HCT116 (cell line): Measurements from ENCODE around the gene MLC1. TPM values are rescaled to one million over a fixed set of nuclear protein-coding genes. Genes with fewer than 3 reads are reported as not detected.

Experiments used
- ATAC-seq: fragments of 200-7000 bp; cut with Tn5 transposase; 2 replicates; pipeline ENCODE4 v1.9.1; 2020; ENCODE audit warnings: mild to moderate bottlenecking, moderate library complexity
- BruUV-seq: library from RNA; stranded (reverse); fragments of 400-500 nt; replicated peaks from 2 replicates; lab custom pipeline; 2021; lab: Mats Ljungman, UMichigan
- CTCF ChIA-PET: fragments of 300-600 bp; sonication (Branson Sonifier 250); formaldehyde crosslinking; loops from one replicate; lab custom pipeline; 2021; ENCODE audit warnings: antibody characterized with exemption; lab: Charles Lee
- POLR2A ChIA-PET: fragments of 300-600, 350-600 bp; sonication (Branson Sonifier 250); formaldehyde crosslinking; loops from one replicate; lab custom pipeline; 2021; ENCODE audit warnings: antibody characterized with exemption; lab: Charles Lee
- RAD21 ChIA-PET, 2 experiments: fragments of 300-600 bp; sonication (Branson Sonifier 250); formaldehyde crosslinking; loops; one replicate each; lab custom pipeline; 2023; ENCODE audit warnings: low total read pairs in 2 of 2; ENCODE audit not compliant: uncharacterized antibody in 2 of 2, unreplicated experiment in 2 of 2, low non-redundant PET in 1 of 2; lab: Charles Lee
- DNase-seq: peaks from one replicate; pipeline ENCODE4 v3.0.0-alpha.2; 2010; ENCODE audit warnings: low read depth, low spot score
- H2AFZ ChIP-seq: fragments of 200-600 bp; shearing (Covaris generic), sonication (generic); 2 replicates; pipeline ENCODE4 v1.6.1; 2017; ENCODE audit warnings: low read depth, mixed run types, mixed read lengths, antibody characterized with exemption, low read length; ENCODE audit not compliant: poor library complexity, severe bottlenecking
- H3K27ac ChIP-seq: 2 replicates; pipeline ENCODE4 v1.5.1; 2012; ENCODE audit warnings: low read depth, low read length
- H3K27me3 ChIP-seq: fragments of 200-600 bp; sonication (generic); 2 replicates; pipeline ENCODE4 v1.6.1; 2016; ENCODE audit warnings: mixed run types, low read length, mixed read lengths; ENCODE audit not compliant: insufficient read depth
- H3K36me3 ChIP-seq, 2 experiments: fragments of 200-500 bp in 1 of 2; fragments of 200-600 bp in 1 of 2; sonication (Bioruptor generic) in 1 of 2; sonication (generic) in 1 of 2; 2 replicates each; pipeline versions ENCODE4 v1.5.1 to v1.6.1; 2014 to 2016; ENCODE audit warnings: low read length in 2 of 2, inconsistent platforms in 1 of 2, mixed read lengths in 1 of 2, mixed run types in 1 of 2; ENCODE audit not compliant: insufficient read depth in 2 of 2, control insufficient read depth in 1 of 2
- H3K4me1 ChIP-seq, 2 experiments: fragments of 200-600 bp in 1 of 2; sonication (generic) in 1 of 2; 2 replicates each; pipeline versions ENCODE4 v1.5.1 to v1.6.1; 2012 to 2017; ENCODE audit warnings: low read length in 2 of 2, inconsistent platforms in 1 of 2, mild to moderate bottlenecking in 1 of 2, mixed read lengths in 1 of 2, mixed run types in 1 of 2, moderate library complexity in 1 of 2; ENCODE audit not compliant: insufficient read depth in 2 of 2, control insufficient read depth in 1 of 2
- H3K4me2 ChIP-seq: fragments of 200-600 bp; sonication (generic); 2 replicates; pipeline ENCODE4 v1.6.1; 2017; ENCODE audit warnings: mixed run types, low read length, mixed read lengths
- H3K4me3 ChIP-seq, 2 experiments: fragments of 200-600 bp in 1 of 2; sonication (generic) in 1 of 2; replicated peaks in 1 of 2; 2 replicates each; pipeline ENCODE4 v1.5.1; 2011 to 2016; ENCODE audit warnings: low read length in 2 of 2, control low read depth in 1 of 2, low read depth in 1 of 2, mild to moderate bottlenecking in 1 of 2, mixed read lengths in 1 of 2, mixed run types in 1 of 2
- H3K79me2 ChIP-seq: fragments of 200-600 bp; sonication (generic); 2 replicates; pipeline ENCODE4 v1.6.1; 2017; ENCODE audit warnings: mild to moderate bottlenecking, mixed run types, low read length, moderate library complexity, mixed read lengths; ENCODE audit not compliant: insufficient read depth
- H3K9ac ChIP-seq: fragments of 200-600 bp; sonication (generic); 2 replicates; pipeline ENCODE4 v1.6.1; 2016; ENCODE audit warnings: low read length, mixed read lengths
- H3K9me2 ChIP-seq: fragments of 200-600 bp; sonication (generic), shearing (Covaris generic); 2 replicates; pipeline ENCODE4 v1.6.1; 2017; ENCODE audit warnings: mixed run types, mild to moderate bottlenecking, moderate library complexity; ENCODE audit not compliant: insufficient read depth
- H3K9me3 ChIP-seq, 2 experiments: fragments of 200-500 bp in 1 of 2; fragments of 200-600 bp in 1 of 2; sonication (Bioruptor generic) in 1 of 2; sonication (generic) in 1 of 2; 2 replicates each; pipeline ENCODE4 v1.6.1; 2014 to 2017; ENCODE audit warnings: low read length in 2 of 2, mixed read lengths in 2 of 2, inconsistent platforms in 1 of 2, low read depth in 1 of 2, mild to moderate bottlenecking in 1 of 2, mixed run types in 1 of 2, moderate library complexity in 1 of 2; ENCODE audit not compliant: control insufficient read depth in 1 of 2, insufficient read depth in 1 of 2
- H4K20me1 ChIP-seq: fragments of 200-600 bp; sonication (generic), shearing (Covaris generic); 2 replicates; pipeline ENCODE4 v1.6.1; 2017; ENCODE audit warnings: mixed run types, mild to moderate bottlenecking, moderate library complexity; ENCODE audit not compliant: insufficient read depth
- CBX3 ChIP-seq: IDR thresholded peaks from 2 replicates; pipeline ENCODE4 v1.6.1; 2012; ENCODE audit warnings: low read depth
- EGR1 ChIP-seq: IDR thresholded peaks from 2 replicates; pipeline ENCODE4 v1.6.1; 2012; ENCODE audit warnings: low read depth
- EZH2 ChIP-seq: fragments of 200-600 bp; sonication (generic); IDR thresholded peaks from 2 replicates; pipeline ENCODE4 v1.6.1; 2017; ENCODE audit warnings: antibody characterized with exemption, mixed run types
- EZH2phosphoT487 ChIP-seq: fragments of 200-600 bp; IDR thresholded peaks from 2 replicates; pipeline ENCODE4 v1.6.1; 2018; ENCODE audit warnings: antibody characterized with exemption, borderline replicate concordance
- JUND ChIP-seq: IDR thresholded peaks from 2 replicates; pipeline ENCODE4 v1.6.1; 2012
- POLR2A ChIP-seq: IDR thresholded peaks from 2 replicates; pipeline ENCODE4 v1.7.0; 2011; ENCODE audit warnings: borderline replicate concordance; ENCODE audit not compliant: insufficient read depth, insufficient read length; ENCODE audit errors: extremely low read depth
- SP1 ChIP-seq: IDR thresholded peaks from 2 replicates; pipeline ENCODE4 v1.6.1; 2012; ENCODE audit warnings: low read depth
- intact Hi-C: fragments of 100-400 bp; cut with micrococcal nuclease; formaldehyde crosslinking; loops from 2 replicates; pipeline ENCODE4 v1.10.0; 2022
- total RNA-seq: library from RNA; stranded (reverse); gene quantifications from one replicate; pipeline ENCODE4 v1.2.1, GENCODE V29; 2021; ENCODE audit not compliant: unreplicated experiment
- TF ChIP-seq, protein P1 (sequence below), 3 experiments: fragments of 200-600 bp in 1 of 3; sonication (generic) in 1 of 3; IDR thresholded peaks in 2 of 3; conservative IDR thresholded peaks in 1 of 3; 2 replicates each; pipeline ENCODE4 v1.5.1; 2012 to 2017; ENCODE audit warnings: low read depth in 2 of 3, low read length in 2 of 3, antibody characterized with exemption in 1 of 3, borderline replicate concordance in 1 of 3, control low read depth in 1 of 3, mild to moderate bottlenecking in 1 of 3, mixed read lengths in 1 of 3, mixed run types in 1 of 3, moderate library complexity in 1 of 3; ENCODE audit not compliant: insufficient read depth in 1 of 3
- TF ChIP-seq, protein P2 (sequence below): IDR thresholded peaks from 2 replicates; pipeline ENCODE4 v1.6.1; 2012; ENCODE audit warnings: low read depth

MLC1 gene
- total RNA-seq, 1 experiment from 2014 or later: not detected

DNA sequence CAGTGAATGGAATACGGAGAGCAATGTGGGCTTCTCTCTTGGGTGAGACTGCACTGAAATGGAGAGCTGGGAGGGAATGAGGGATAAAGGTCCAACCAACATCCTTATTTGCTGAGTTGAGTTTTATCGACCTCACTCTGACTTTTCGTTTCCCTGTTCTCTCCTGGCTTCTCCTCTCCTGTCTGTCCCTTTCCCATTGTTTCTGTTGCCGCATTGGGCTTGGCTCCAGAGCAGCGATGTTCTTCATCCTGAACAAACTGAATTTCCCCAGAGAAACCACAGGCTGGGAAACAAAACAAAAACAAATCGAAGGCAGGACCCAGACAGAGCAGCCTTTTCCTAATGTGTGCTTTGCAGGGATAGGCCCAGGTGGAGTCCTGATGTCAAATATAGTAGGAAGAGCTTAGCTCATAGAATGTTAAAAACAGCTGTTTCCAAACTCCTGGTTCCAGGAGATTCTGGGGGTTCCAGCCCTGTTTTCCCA lies 34.6 kb upstream of the MLC1 start:
- no peak overlapping the region for H3K4me2 ChIP-seq
- POLR2A ChIA-PET: no interaction called here
- H3K79me2 ChIP-seq: no peaks in the 10 kb centered on the region
- DNase-seq: no peak
- intact Hi-C loops: no loop called here
- BruUV-seq: no TSS peak
- no peak overlapping the region for H2AFZ ChIP-seq
- RAD21 ChIA-PET: no interaction called here
- H4K20me1 ChIP-seq: no peaks in the 10 kb centered on the region
- no peak overlapping the region for H3K27ac ChIP-seq
- no peaks in the 10 kb centered on the region for H3K9me2 ChIP-seq
- H3K36me3 ChIP-seq: no peaks in the 10 kb centered on the region
- peaks cover 4 to 8% of the 10 kb centered on the region in 2 experiments; a peak in 3 of 4 replicates for H3K9me3 ChIP-seq
- H3K4me1 ChIP-seq: peaks cover 0 to 7% of the 10 kb centered on the region in 2 experiments; a peak in 1 of 4 replicates
- H3K4me3 ChIP-seq: no peak overlapping the region
- H3K9ac ChIP-seq: no peak overlapping the region
- TF ChIP-seq CBX3 (no peak), EGR1 (no peak), JUND (no peak), POLR2A (no peak), EZH2phosphoT487 (no peak), EZH2 (no peak)
- TF ChIP-seq, protein P1, sequence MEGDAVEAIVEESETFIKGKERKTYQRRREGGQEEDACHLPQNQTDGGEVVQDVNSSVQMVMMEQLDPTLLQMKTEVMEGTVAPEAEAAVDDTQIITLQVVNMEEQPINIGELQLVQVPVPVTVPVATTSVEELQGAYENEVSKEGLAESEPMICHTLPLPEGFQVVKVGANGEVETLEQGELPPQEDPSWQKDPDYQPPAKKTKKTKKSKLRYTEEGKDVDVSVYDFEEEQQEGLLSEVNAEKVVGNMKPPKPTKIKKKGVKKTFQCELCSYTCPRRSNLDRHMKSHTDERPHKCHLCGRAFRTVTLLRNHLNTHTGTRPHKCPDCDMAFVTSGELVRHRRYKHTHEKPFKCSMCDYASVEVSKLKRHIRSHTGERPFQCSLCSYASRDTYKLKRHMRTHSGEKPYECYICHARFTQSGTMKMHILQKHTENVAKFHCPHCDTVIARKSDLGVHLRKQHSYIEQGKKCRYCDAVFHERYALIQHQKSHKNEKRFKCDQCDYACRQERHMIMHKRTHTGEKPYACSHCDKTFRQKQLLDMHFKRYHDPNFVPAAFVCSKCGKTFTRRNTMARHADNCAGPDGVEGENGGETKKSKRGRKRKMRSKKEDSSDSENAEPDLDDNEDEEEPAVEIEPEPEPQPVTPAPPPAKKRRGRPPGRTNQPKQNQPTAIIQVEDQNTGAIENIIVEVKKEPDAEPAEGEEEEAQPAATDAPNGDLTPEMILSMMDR (IDR thresholded peaks at IDR 0.05 in 2 of 3, conservative IDR thresholded peaks at IDR 0.05 in 1 of 3; ENCODE audit: borderline replicate concordance in 1 of 3, insufficient read depth in 1 of 3, low read depth in 2 of 3, low read length in 2 of 3): no peak
- H3K27me3 ChIP-seq: no peaks in the 10 kb centered on the region
- no peak for ATAC-seq
- CTCF ChIA-PET: no interaction called here

DNA sequence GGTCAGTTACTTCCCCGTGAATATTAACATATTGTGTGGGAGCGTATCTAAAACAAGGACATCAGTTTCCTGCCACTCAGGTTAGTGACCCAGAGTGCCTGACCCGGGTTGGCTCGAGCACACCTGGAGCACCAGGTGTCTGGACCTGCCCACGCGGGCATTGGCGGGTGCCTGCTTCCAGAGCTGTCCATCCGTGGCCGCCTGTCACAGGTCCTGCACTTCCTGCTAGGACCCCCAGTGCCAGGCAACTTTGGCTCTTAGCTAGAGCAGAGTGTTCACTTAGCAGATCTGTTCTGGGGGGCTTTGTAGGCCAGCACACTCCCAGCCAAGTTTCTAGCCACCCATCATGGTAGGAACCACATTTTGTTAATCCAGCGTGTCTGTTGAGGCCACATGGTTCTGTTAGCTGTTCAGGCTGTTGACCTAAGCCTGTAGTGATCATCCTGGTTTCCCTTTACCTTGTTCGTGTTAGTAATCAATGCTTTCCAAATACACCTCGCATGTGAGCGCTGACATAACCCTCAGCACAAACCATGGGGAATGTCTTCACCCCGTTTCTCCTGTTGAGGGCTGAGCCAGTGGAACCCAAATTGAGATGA lies 34.0 kb upstream of the MLC1 start:
- Histone ChIP-seq H4K20me1 (no peaks in the 10 kb centered on the region), H3K36me3 (no peaks in the 10 kb centered on the region), H3K79me2 (no peaks in the 10 kb centered on the region), H3K9ac (no peak overlapping the region), H3K4me1 (peaks cover 2 to 7% of the 10 kb centered on the region in 2 experiments; a peak in 1 of 4 replicates), H2AFZ (no peak overlapping the region), H3K4me2 (no peak overlapping the region), H3K4me3 (no peak overlapping the region), H3K9me3 (peaks cover 4 to 8% of the 10 kb centered on the region in 2 experiments; a peak in 3 of 4 replicates), H3K27me3 (no peaks in the 10 kb centered on the region), H3K9me2 (no peaks in the 10 kb centered on the region), H3K27ac (no peak overlapping the region)
- BruUV-seq: no TSS peak
- intact Hi-C loops: no loop called here
- ChIA-PET RAD21 (no interaction called here), CTCF (no interaction called here), POLR2A (no interaction called here)
- no peak for ATAC-seq
- DNase-seq: no peak
- TF ChIP-seq, protein P2, sequence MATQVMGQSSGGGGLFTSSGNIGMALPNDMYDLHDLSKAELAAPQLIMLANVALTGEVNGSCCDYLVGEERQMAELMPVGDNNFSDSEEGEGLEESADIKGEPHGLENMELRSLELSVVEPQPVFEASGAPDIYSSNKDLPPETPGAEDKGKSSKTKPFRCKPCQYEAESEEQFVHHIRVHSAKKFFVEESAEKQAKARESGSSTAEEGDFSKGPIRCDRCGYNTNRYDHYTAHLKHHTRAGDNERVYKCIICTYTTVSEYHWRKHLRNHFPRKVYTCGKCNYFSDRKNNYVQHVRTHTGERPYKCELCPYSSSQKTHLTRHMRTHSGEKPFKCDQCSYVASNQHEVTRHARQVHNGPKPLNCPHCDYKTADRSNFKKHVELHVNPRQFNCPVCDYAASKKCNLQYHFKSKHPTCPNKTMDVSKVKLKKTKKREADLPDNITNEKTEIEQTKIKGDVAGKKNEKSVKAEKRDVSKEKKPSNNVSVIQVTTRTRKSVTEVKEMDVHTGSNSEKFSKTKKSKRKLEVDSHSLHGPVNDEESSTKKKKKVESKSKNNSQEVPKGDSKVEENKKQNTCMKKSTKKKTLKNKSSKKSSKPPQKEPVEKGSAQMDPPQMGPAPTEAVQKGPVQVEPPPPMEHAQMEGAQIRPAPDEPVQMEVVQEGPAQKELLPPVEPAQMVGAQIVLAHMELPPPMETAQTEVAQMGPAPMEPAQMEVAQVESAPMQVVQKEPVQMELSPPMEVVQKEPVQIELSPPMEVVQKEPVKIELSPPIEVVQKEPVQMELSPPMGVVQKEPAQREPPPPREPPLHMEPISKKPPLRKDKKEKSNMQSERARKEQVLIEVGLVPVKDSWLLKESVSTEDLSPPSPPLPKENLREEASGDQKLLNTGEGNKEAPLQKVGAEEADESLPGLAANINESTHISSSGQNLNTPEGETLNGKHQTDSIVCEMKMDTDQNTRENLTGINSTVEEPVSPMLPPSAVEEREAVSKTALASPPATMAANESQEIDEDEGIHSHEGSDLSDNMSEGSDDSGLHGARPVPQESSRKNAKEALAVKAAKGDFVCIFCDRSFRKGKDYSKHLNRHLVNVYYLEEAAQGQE: no peak
- TF ChIP-seq, protein P1 (IDR thresholded peaks at IDR 0.05 in 2 of 3, conservative IDR thresholded peaks at IDR 0.05 in 1 of 3; ENCODE audit: borderline replicate concordance in 1 of 3, insufficient read depth in 1 of 3, low read depth in 2 of 3, low read length in 2 of 3): no peak
- no peak for TF ChIP-seq SP1
- no peak for TF ChIP-seq JUND
